Measurements from ENCODE around the gene MGAT3. TPM values are rescaled to one million over a fixed set of nuclear protein-coding genes. Genes with fewer than 3 reads are reported as not detected.

Gene MGAT3
- total RNA-seq, 1 donor from 2014 or later = 0.53 TPM

DNA sequence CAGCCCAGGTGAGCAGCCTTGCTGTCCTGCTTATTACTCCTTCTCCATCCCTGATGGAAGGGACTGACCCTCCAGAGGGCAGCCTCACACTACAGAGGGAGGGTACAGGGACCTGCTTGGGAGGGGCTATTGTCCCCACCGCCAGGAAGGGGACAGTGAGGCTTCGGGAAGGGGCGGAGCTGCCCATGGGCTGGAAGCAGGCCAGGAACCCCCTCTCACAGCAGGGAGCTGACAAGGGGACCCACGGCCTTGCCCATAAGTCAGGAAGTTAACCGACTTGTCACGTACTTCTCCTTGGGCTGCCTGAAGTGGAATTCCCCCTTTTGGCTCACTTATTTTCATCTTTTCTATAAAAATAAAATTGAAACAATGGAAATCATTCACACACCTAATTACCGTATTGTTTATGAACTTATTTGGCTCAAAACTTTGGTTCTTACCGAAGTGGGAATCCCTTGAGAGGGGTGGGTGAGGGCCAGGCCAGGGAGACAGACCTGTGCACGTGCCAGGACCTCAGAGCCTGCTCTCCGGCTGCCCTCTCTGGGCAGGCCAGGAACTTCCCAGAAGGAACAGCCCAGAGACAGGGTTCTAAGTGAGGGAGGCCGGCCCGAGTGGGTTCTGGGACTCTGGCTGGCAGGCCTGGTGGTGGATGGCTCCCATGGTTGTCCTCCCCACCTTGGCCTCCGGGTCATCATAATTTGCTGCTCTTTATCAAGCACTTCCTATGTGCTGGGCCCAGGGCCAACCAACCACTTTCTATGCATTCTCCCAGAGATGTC is 5.8 kb downstream of the MGAT3 start:
- DNase-seq (ENCODE audit: low read depth) (no peak), FAIRE-seq (no peak)
- H3K4me3 ChIP-seq (ENCODE audit: low read depth, low read length) = no peak overlapping the region
- H3K27me3 ChIP-seq (ENCODE audit: control insufficient read depth, insufficient read depth, low read length) = peaks cover 9% of the 10 kb centered on the region
- TF ChIP-seq CTCF (IDR thresholded peaks at IDR 0.05; ENCODE audit: insufficient read depth, low read length, severe bottlenecking) = no peak
- H3K36me3 ChIP-seq (ENCODE audit: control insufficient read depth, insufficient read depth, low read length) = no peaks in the 10 kb centered on the region

- no peak for DNase-seq (ENCODE audit: low read depth)
- TF ChIP-seq CTCF (IDR thresholded peaks at IDR 0.05; ENCODE audit: insufficient read depth, low read length, severe bottlenecking) = no peak
- no peak overlapping the region for H3K4me3 ChIP-seq (ENCODE audit: low read depth, low read length)
- FAIRE-seq = no peak
- H3K27me3 ChIP-seq (ENCODE audit: control insufficient read depth, insufficient read depth, low read length) = peaks cover 6% of the 10 kb centered on the region
- no peaks in the 10 kb centered on the region for H3K36me3 ChIP-seq (ENCODE audit: control insufficient read depth, insufficient read depth, low read length)
Observed at GRCh38 chr22:39463277-39463676, 6.5 kb downstream of the MGAT3 start.

- no peak for TF ChIP-seq CTCF (IDR thresholded peaks at IDR 0.05; ENCODE audit: insufficient read depth, low read length, severe bottlenecking)
- FAIRE-seq = no peak
- Histone ChIP-seq H3K36me3 (ENCODE audit: control insufficient read depth, insufficient read depth, low read length) (no peaks in the 10 kb centered on the region), H3K27me3 (ENCODE audit: control insufficient read depth, insufficient read depth, low read length) (no peaks in the 10 kb centered on the region), H3K4me3 (ENCODE audit: low read depth, low read length) (no peak overlapping the region)
- DNase-seq (ENCODE audit: low read depth) = peak; percentile 32
Observed at GRCh38 chr22:39463931-39464390, 7.1 kb downstream of the MGAT3 start.

DNA sequence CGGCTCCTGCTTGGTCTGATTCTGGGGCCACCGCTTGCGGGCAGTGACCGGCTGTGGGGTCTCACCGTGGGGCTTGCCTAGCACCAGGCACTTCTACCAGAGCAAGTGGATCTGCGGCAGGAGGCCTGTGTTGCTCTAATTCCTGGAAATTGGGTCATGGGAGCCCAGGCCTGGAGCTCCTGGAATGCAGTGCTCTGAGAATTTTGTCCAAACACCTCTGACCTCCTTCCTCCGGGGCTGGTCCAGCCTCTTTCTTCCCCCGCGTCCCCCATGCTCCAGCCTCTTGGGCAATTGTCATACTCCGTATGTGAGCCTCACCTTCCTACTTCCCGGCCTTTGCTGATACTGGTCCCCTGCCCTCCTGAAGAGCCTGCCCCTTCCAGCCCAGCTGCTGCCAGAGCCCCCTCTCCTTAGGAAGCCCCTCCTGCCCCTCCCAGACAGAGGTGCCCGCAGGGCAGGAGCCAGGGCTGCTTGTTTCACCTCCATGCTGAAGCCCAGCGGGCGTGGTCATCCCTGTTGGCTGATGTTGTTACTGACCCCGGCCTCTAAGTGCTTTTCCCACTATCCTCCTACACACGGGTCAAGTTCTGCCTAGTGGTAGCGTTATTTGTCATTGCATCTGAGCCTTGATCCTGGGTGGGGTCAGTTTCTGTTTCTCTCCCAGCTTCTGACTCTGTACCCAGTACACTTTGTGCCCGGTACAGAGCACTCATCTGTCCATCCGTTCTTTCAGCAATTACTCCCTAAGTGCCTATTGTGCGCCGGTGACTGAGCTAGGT is 9.6 kb downstream of the MGAT3 start:
- Histone ChIP-seq H3K27me3 (ENCODE audit: control insufficient read depth, insufficient read depth, low read length) (peaks cover 1% of the 10 kb centered on the region), H3K4me3 (ENCODE audit: low read depth, low read length) (no peak overlapping the region), H3K36me3 (ENCODE audit: control insufficient read depth, insufficient read depth, low read length) (no peaks in the 10 kb centered on the region)
- no peak for TF ChIP-seq CTCF (IDR thresholded peaks at IDR 0.05; ENCODE audit: insufficient read depth, low read length, severe bottlenecking)
- FAIRE-seq (no peak), DNase-seq (ENCODE audit: low read depth) (no peak)

GRCh38 chr22:39467390-39467895 is 10.6 kb downstream of the MGAT3 start:
- peaks cover 1% of the 10 kb centered on the region for H3K27me3 ChIP-seq (ENCODE audit: control insufficient read depth, insufficient read depth, low read length)
- H3K4me3 ChIP-seq (ENCODE audit: low read depth, low read length) = no peak overlapping the region
- no peak for TF ChIP-seq CTCF (IDR thresholded peaks at IDR 0.05; ENCODE audit: insufficient read depth, low read length, severe bottlenecking)
- H3K36me3 ChIP-seq (ENCODE audit: control insufficient read depth, insufficient read depth, low read length) = no peaks in the 10 kb centered on the region
- DNase-seq (ENCODE audit: low read depth) (no peak), FAIRE-seq (no peak)

Data from bronchial epithelial cell (primary cell).